Testis (tissue), 3 donors: ENCODE measurements around the gene GNB1L. TPM values are rescaled to one million over a fixed set of nuclear protein-coding genes. Genes with fewer than 3 reads are reported as not detected.

Source experiments
- DNase-seq: peaks from one replicate; pipeline ENCODE4 v3.0.0-alpha.2; 2019
- H3K27ac ChIP-seq, 2 donors: fragments of 200-600 bp; sonication (generic); one replicate each; pipeline ENCODE4 v1.5.1; 2019
- H3K27me3 ChIP-seq: fragments of 200-600 bp; sonication (generic); one replicate; pipeline ENCODE4 v1.5.1; 2019
- H3K36me3 ChIP-seq: fragments of 200-600 bp; sonication (generic); one replicate; pipeline ENCODE4 v1.5.1; 2017; ENCODE audit warnings: low read depth; ENCODE audit errors: missing control alignments
- H3K4me1 ChIP-seq: fragments of 200-600 bp; sonication (generic); one replicate; pipeline ENCODE4 v1.5.1; 2019
- H3K4me3 ChIP-seq, 2 donors: fragments of 200-600 bp; sonication (generic); one replicate each; pipeline ENCODE4 v1.5.1; 2017 to 2019
- H3K9me3 ChIP-seq: fragments of 200-600 bp; sonication (generic); one replicate; pipeline ENCODE4 v1.5.1; 2017
- POLR2A ChIP-seq: fragments of 450-650 bp; IDR thresholded peaks from one replicate; pipeline ENCODE4 v1.6.1; 2017; ENCODE audit warnings: antibody characterized with exemption, mild to moderate bottlenecking, moderate library complexity
- WGBS, 2 donors: methylation state at CpG; one replicate each; pipeline ENCODE4 v1.1.5; 2018; 5-methylcytosine and 5-hydroxymethylcytosine counted together
- intact Hi-C: fragments of 100-400 bp; cut with DNase I; formaldehyde crosslinking; loops from one replicate; pipeline ENCODE4 v1.15.1; 2023; ENCODE audit warnings: low total_unique reads
- polyA plus RNA-seq: library from polyadenylated mRNA; stranded (reverse); fragments of 350-450 nt; fragmentation: Illumina TruSeq; extraction: RNeasy Lipid Tissue Mini Kit (QIAGEN cat#74804); gene quantifications from one replicate; pipeline ENCODE4 v1.2.3, GENCODE V29; 2014; ENCODE audit warnings: low read depth, low replicate concordance; ENCODE audit not compliant: insufficient read depth
- total RNA-seq, 2 donors: library from RNA; depleted of rRNA; stranded (reverse); fragments of >200 nt; gene quantifications; one replicate each; pipeline ENCODE4 v1.2.3, GENCODE V29; 2016
- TF ChIP-seq, protein P1 (sequence below), 3 experiments: fragments of 450-650 bp in 2 of 3; fragments of 200-600 bp in 1 of 3; sonication (generic) in 1 of 3; IDR thresholded peaks; one replicate each; pipeline ENCODE4 v1.5.1; 2016 to 2019; ENCODE audit warnings: antibody characterized with exemption in 3 of 3, mild to moderate bottlenecking in 2 of 3, moderate library complexity in 1 of 3

Gene GNB1L
- total and polyA plus RNA-seq, 3 donors from 2014 or later = 5.5 to 6.9 (median 6.0) TPM

DNA sequence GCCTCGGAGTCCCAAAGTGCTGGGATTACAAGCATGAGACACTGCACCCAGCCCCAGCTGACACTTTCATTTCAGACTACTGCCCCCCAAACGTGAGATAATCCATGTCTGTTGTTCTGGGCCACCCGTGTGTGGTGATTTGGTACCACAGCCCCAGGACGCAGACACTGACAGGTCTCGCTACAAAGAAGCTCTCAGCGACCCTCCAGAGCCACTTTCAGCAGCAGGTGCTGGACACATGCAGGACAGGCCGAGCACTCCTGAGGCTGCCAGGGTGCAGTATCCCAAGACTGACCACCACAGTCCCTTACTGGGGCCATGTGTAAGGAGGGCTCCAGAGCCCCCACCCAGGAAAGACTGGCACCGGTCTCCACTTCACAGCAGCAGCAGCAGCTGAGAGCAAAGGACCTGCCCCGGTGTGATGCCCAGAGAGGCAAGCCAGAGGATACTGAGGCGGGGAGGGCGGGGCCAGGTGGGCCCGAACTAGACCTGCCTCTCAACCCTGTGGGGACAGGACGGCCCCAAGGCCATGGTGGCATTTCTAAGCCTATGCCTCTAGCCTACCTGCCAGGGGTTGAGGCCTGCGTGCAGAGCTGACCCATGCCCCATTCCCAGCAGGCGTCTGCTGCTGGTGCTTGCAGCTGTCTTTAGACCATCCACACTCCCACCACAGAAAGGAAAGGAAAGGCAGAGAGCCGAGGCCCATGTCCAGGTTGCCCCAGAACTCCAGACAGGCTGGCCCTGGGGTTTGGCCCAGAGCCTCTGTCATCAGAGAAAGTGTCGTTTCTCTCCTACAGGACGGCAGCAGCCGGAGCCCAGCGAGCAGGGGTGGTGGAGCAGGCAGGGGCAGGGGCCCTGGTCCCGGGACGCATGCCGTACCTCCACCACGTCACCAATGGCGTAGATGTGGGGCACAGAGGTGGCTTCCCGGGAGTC lies 28.0 kb upstream of the GNB1L start:
- H3K9me3 ChIP-seq = no peaks in the 10 kb centered on the region
- no peaks in the 10 kb centered on the region for H3K4me1 ChIP-seq
- H3K4me3 ChIP-seq = no peak overlapping the region
- intact Hi-C loops = no loop called here
- WGBS, 2 donors = 90 to 95% methylated on average over 11 to 26 of the region's 26 CpGs
- TF ChIP-seq, protein P1, sequence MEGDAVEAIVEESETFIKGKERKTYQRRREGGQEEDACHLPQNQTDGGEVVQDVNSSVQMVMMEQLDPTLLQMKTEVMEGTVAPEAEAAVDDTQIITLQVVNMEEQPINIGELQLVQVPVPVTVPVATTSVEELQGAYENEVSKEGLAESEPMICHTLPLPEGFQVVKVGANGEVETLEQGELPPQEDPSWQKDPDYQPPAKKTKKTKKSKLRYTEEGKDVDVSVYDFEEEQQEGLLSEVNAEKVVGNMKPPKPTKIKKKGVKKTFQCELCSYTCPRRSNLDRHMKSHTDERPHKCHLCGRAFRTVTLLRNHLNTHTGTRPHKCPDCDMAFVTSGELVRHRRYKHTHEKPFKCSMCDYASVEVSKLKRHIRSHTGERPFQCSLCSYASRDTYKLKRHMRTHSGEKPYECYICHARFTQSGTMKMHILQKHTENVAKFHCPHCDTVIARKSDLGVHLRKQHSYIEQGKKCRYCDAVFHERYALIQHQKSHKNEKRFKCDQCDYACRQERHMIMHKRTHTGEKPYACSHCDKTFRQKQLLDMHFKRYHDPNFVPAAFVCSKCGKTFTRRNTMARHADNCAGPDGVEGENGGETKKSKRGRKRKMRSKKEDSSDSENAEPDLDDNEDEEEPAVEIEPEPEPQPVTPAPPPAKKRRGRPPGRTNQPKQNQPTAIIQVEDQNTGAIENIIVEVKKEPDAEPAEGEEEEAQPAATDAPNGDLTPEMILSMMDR (IDR thresholded peaks at IDR 0.05) = no peak
- H3K36me3 ChIP-seq = no peaks in the 10 kb centered on the region
- no peak overlapping the region for H3K27ac ChIP-seq
- no peaks in the 10 kb centered on the region for H3K27me3 ChIP-seq
- DNase-seq = no peak

DNA sequence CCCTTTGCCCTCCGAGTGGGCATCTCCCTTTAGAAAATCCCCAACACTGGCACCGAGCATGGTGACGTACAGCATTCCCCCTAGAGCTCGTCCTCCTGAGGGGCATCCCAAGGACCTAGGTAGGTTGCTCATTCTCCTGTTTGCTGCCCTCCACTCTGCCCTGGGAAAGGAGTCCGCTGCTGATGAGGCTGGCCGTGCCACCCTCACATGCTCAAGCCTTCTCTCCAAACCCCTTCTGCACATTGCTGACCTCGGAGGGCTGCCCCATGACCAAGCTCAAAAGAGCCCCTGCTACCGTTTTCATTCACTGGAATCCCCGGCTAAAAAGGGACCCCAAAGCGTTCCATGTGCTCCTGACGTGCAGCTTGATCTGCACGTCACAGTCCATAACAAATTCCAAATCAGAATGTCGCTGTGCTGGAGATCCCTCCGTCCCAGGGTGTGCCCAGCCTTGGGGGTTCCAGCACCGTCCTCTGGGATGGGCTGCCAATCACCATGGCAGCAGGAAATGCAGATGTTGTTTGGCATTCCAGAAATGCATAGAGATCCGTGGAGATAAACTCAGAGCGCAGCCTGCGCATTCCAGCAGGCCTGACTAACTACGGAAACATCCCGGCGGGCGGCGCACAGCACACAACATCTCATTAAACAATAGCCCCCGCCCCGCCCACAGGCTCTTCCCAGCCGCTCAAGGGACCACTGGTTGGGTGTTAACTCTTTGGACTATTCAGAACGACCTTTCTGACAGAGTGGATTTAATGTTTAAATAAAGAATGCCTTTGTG lies 26.3 kb upstream of the GNB1L start:
- TF ChIP-seq, protein P1 (IDR thresholded peaks at IDR 0.05) = no peak
- no peak for TF ChIP-seq POLR2A
- no peak overlapping the region for H3K4me3 ChIP-seq
- intact Hi-C loops = no loop called here
- no peak for DNase-seq
- no peak overlapping the region for H3K27ac ChIP-seq
- no peaks in the 10 kb centered on the region for H3K36me3 ChIP-seq
- no peaks in the 10 kb centered on the region for H3K27me3 ChIP-seq
- H3K9me3 ChIP-seq = no peaks in the 10 kb centered on the region
- H3K4me1 ChIP-seq = no peaks in the 10 kb centered on the region
- 82 to 86% methylated on average over 24 to 27 of the region's 27 CpGs for WGBS, 2 donors

DNA sequence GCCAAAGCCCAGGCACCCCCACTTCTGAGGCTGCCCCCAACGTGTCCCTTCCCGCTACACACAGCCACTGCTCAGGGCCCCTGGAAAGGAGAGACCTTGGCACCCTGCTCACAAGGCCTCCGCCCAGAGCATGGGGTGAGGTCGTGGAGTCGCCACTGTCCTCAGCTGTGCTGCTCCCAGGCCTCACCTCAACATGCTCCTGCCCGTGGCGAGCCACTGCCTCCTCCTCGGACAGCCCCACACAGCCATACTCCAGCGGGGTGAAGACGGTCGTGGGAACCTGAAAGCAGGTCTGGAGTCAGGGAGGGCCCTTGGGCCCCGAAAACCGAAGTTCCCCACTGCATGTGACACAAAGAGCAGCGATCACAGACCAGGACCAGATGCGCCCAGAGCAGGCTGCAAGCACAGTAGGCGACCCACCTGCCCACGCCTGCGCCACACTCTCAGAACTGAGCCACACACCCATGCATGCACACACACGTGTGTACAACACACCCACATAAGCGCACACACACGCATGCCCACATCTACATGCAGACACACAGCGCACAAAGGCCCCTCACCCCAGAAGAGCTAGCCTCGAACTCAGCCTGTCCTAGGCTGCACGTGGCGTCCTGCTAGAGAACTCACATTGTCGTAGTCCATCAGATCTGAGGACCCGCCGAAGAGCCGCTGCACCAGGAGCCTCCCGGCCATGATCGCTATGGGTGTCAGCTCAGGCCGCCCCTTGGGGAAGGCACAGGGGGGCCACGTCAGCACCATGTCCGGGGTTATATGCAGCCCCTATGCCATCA lies 25.5 kb upstream of the GNB1L start:
- no peak overlapping the region for H3K4me3 ChIP-seq
- H3K27ac ChIP-seq = no peak overlapping the region
- DNase-seq = no peak
- H3K9me3 ChIP-seq = no peaks in the 10 kb centered on the region
- intact Hi-C loops = no loop called here
- 86 to 90% methylated on average over 10 to 34 of the region's 34 CpGs for WGBS, 2 donors
- no peaks in the 10 kb centered on the region for H3K36me3 ChIP-seq
- TF ChIP-seq POLR2A = no peak
- TF ChIP-seq, protein P1 (IDR thresholded peaks at IDR 0.05) = no peak
- H3K27me3 ChIP-seq = no peaks in the 10 kb centered on the region
- H3K4me1 ChIP-seq = no peaks in the 10 kb centered on the region

DNA sequence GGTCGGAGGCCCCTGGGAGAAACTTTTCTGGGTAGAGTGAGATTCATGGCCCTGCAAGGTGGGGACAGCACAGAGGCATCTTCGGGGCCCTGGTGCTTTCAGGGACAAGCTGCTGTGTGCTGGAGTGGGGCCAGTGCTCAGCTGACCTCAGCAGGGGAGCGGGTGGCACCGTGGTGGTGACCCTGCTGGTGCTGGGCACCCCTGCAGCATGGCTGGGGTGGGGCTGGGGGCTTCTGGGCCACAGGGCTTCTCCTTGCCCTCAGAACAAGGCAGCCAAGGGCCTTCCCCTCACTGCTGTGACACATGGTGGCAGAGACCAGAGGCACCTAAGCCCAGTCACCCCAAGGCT lies 24.9 kb upstream of the GNB1L start:
- Histone ChIP-seq H3K36me3 (no peaks in the 10 kb centered on the region), H3K4me1 (no peaks in the 10 kb centered on the region), H3K4me3 (no peak overlapping the region), H3K27me3 (no peaks in the 10 kb centered on the region), H3K9me3 (no peaks in the 10 kb centered on the region), H3K27ac (no peak overlapping the region)
- no peak for DNase-seq
- no peak for TF ChIP-seq POLR2A
- TF ChIP-seq, protein P1 (IDR thresholded peaks at IDR 0.05) = no peak
- intact Hi-C loops = no loop called here
- WGBS, 2 donors = 74 to 84% methylated on average over 2 to 4 of the region's 4 CpGs
